A673 (cell line): Measurements from ENCODE around the gene MAVS. TPM values are rescaled to one million over a fixed set of nuclear protein-coding genes. Genes with fewer than 3 reads are reported as not detected.

Experiments
- BruUV-seq: library from RNA; stranded (reverse); fragments of 400-500 nt; replicated peaks from 2 replicates; lab custom pipeline; 2021; lab: Mats Ljungman, UMichigan
- CTCF ChIA-PET: fragments of 300-600 bp; sonication (Branson Sonifier 250); formaldehyde crosslinking; loops from one replicate; lab custom pipeline; 2022; ENCODE audit warnings: antibody characterized with exemption; lab: Charles Lee
- POLR2A ChIA-PET: fragments of 300-600 bp; sonication (Branson Sonifier 250); formaldehyde crosslinking; loops from one replicate; lab custom pipeline; 2022; ENCODE audit warnings: antibody characterized with exemption; ENCODE audit not compliant: low non-redundant PET; lab: Charles Lee
- DNase-seq: peaks from one replicate; pipeline ENCODE4 v3.0.0-alpha.2; 2015; ENCODE audit warnings: low spot score
- H3K27ac ChIP-seq: fragments of 200-600 bp; sonication (generic); 2 replicates; pipeline ENCODE4 v1.5.1; 2016; ENCODE audit warnings: mixed run types, low read depth, mild to moderate bottlenecking, mixed read lengths, antibody characterized with exemption, low read length; ENCODE audit not compliant: poor library complexity, severe bottlenecking
- H3K27me3 ChIP-seq: fragments of 200-600 bp; sonication (generic); replicated peaks from 2 replicates; pipeline ENCODE4 v1.6.1; 2017; ENCODE audit warnings: mixed run types, low read depth, mild to moderate bottlenecking, mixed read lengths, antibody characterized with exemption, low read length; ENCODE audit not compliant: insufficient read depth, poor library complexity
- H3K36me3 ChIP-seq: fragments of 200-600 bp; sonication (generic); 2 replicates; pipeline ENCODE4 v1.6.1; 2016; ENCODE audit warnings: mixed run types, mild to moderate bottlenecking, mixed read lengths, antibody characterized with exemption, low read length; ENCODE audit not compliant: insufficient read depth, poor library complexity, severe bottlenecking
- H3K4me1 ChIP-seq: fragments of 200-600 bp; sonication (generic); 2 replicates; pipeline ENCODE4 v1.6.1; 2017; ENCODE audit warnings: mixed run types, mild to moderate bottlenecking, mixed read lengths, antibody characterized with exemption, low read length; ENCODE audit not compliant: insufficient read depth, poor library complexity, severe bottlenecking
- H3K4me3 ChIP-seq: fragments of 200-600 bp; sonication (generic); 2 replicates; pipeline ENCODE4 v1.5.1; 2016; ENCODE audit warnings: low read depth, mixed run types, mild to moderate bottlenecking, mixed read lengths, low read length; ENCODE audit not compliant: poor library complexity, severe bottlenecking
- H3K9me3 ChIP-seq: fragments of 200-600 bp; sonication (generic); 2 replicates; pipeline ENCODE4 v1.6.1; 2016; ENCODE audit warnings: mixed run types, low read depth, mild to moderate bottlenecking, mixed read lengths, antibody characterized with exemption, low read length; ENCODE audit not compliant: poor library complexity, severe bottlenecking
- EZH2 ChIP-seq: fragments of 200-600 bp; sonication (generic); IDR thresholded peaks from 2 replicates; pipeline ENCODE4 v1.6.1; 2017; ENCODE audit warnings: borderline replicate concordance, low read depth, mild to moderate bottlenecking, mixed read lengths, antibody characterized with exemption, low read length; ENCODE audit not compliant: poor library complexity, severe bottlenecking
- intact Hi-C: fragments of 100-400 bp; cut with micrococcal nuclease; formaldehyde crosslinking; loops from one replicate; pipeline ENCODE4 v1.10.0; 2022; ENCODE audit not compliant: unreplicated experiment
- total RNA-seq: library from RNA; stranded (reverse); gene quantifications from 2 replicates; pipeline ENCODE4 v1.2.3, GENCODE V29; 2021
- TF ChIP-seq, protein P1 (sequence below): fragments of 300-800, 200-600 bp; sonication (generic); conservative IDR thresholded peaks from 2 replicates; pipeline ENCODE4 v1.5.1; 2017; ENCODE audit warnings: low read depth, mild to moderate bottlenecking, antibody characterized with exemption, low read length, moderate library complexity, mixed read lengths

The MAVS gene
- total RNA-seq, 1 experiment from 2014 or later: 28.2 TPM

DNA sequence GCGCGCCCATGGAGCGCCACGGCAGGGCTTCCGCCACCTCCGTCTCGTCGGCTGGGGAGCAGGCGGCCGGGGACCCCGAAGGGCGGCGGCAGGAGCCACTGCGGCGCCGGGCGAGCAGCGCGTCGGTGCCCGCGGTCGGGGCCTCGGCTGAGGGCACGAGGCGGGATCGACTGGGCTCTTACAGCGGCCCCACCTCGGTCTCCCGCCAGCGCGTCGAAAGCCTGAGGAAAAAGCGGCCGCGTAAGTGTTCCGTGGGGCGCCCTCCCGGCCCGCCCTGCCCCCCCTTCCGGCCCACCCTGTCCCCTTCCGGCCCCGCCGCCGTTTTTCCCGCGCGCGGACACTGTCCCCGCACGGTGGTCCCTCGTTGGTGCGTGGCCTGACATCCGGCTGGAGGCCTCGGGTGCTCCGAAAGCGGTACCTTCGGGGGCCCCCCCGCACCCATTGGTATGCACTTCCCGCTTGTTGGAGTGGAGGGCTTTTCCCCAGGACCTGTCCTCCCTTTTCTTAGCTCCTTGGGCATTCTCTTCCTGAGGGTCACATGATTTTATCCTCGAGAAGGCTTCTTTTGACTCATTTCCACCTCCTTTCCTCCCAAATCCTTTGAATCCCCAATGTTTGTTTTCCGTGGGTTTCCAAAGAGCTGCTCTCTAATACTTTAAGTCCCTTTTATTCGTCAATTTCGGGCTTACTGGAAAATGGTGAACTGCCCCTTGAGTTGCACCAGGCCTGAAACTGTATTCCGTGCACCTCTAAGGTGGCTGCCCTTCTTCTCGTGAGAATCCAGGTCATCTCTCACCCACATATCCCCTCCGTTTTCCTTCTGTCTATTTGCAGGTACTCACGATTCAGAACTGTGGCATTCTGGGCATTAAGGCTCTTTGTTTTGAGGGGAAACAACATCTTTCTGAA, 43.1 kb downstream of the MAVS start:
- POLR2A ChIA-PET: no interaction called here
- peak; percentile 46 for DNase-seq
- CTCF ChIA-PET: interaction anchor here (0.7 kb wide), 1 partner anchor 196 kb away, joined by 3 read pairs; no protein-coding TSS in a partner anchor

DNA sequence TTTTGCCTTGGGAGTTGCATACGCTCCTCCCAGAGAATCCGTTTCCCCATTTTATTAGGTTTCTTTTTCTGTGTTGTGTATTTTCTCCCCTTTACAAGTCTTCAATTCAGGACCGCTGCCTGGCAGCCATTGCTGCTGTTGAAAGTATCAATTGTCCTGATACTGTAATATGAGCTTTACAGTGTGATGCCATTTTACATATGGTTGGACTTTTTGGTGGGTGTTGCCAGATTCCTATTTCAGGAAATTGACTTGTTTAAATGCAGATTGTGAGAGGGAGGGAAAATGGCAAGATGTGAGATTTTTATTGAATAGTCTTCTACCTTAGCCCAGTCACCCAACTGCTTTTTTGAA, 43.7 kb downstream of the MAVS start:
- Histone ChIP-seq H3K36me3 (peaks cover 29% of the 10 kb centered on the region), H3K27ac (peak overlapping the region; percentile 83), H3K9me3 (no peaks in the 10 kb centered on the region), H3K4me1 (peaks cover 25% of the 10 kb centered on the region), H3K27me3 (no peaks in the 10 kb centered on the region), H3K4me3 (peak overlapping the region; percentile 73)
- intact Hi-C loops: loop anchor here (5.0 kb wide), 1 partner anchor 197 kb away; no protein-coding TSS in a partner anchor
- ChIA-PET CTCF (no interaction called here), POLR2A (no interaction called here)
- no peak for TF ChIP-seq EZH2
- TF ChIP-seq, protein P1, sequence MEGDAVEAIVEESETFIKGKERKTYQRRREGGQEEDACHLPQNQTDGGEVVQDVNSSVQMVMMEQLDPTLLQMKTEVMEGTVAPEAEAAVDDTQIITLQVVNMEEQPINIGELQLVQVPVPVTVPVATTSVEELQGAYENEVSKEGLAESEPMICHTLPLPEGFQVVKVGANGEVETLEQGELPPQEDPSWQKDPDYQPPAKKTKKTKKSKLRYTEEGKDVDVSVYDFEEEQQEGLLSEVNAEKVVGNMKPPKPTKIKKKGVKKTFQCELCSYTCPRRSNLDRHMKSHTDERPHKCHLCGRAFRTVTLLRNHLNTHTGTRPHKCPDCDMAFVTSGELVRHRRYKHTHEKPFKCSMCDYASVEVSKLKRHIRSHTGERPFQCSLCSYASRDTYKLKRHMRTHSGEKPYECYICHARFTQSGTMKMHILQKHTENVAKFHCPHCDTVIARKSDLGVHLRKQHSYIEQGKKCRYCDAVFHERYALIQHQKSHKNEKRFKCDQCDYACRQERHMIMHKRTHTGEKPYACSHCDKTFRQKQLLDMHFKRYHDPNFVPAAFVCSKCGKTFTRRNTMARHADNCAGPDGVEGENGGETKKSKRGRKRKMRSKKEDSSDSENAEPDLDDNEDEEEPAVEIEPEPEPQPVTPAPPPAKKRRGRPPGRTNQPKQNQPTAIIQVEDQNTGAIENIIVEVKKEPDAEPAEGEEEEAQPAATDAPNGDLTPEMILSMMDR: no peak
- peak; percentile 54 for DNase-seq
- BruUV-seq: TSS peak; percentile 43

More for the DNA sequence above, 43.1 kb downstream of the MAVS start:
- no TSS peak for BruUV-seq
- TF ChIP-seq, protein P1: no peak
- no peak for TF ChIP-seq EZH2
- H3K4me3 ChIP-seq: peak overlapping the region; percentile 73
- peaks cover 25% of the 10 kb centered on the region for H3K4me1 ChIP-seq
- intact Hi-C loops: loop anchor here (5.0 kb wide), 1 partner anchor 198 kb away; no protein-coding TSS in a partner anchor
- H3K36me3 ChIP-seq: peaks cover 23% of the 10 kb centered on the region
- H3K27me3 ChIP-seq: no peaks in the 10 kb centered on the region
- no peaks in the 10 kb centered on the region for H3K9me3 ChIP-seq
- peak overlapping the region; percentile 83 for H3K27ac ChIP-seq

DNA sequence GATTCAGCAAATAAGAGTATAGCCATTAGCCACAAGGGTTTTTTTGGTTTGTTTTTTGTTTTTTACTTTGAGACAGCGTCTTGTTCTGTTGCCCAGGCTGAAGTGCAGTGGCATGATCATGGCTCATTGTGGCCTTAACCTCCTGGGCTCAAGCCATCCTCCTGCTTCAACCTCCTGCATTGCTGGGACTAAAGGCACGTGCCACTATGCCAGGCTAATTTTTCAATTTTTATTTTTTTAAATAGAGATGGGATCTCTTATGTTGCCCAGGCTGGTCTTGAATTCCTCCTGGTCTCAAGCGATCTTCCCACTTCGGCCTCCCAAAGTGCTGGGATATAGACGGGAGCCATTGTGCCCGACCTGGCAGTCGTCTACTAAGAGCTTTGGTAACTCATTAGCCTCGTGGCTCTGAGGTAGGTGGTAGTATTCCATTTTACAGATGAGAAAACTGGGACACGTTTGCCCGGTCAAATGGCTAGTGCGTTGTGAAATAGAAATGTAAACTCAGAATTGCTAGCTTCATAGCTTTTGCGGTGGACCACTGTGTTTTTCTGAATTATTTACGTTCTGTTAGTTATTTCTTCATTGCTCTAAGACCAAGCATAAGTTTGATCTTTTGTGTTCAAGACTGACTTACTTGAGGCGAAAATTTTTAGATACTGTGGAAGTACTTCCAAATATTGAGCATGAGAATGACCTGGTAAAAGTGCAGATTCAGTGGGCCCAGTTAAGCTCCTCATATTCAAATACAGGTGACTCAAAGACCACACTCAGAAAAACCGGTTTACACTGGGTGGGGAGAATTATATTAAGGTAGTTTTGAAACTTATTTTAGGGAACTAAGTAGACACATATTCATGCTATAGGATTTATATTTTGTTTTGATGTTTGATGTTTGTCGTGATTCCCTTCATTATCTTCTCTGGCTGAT, 44.6 kb downstream of the MAVS start:
- intact Hi-C loops: loop anchor here (5.0 kb wide), 1 partner anchor 196 kb away; no protein-coding TSS in a partner anchor
- no peaks in the 10 kb centered on the region for H3K27me3 ChIP-seq
- ChIA-PET CTCF (no interaction called here), POLR2A (no interaction called here)
- peaks cover 25% of the 10 kb centered on the region for H3K4me1 ChIP-seq
- H3K36me3 ChIP-seq: peaks cover 30% of the 10 kb centered on the region
- H3K4me3 ChIP-seq: peak overlapping the region; percentile 73
- TF ChIP-seq EZH2: no peak
- TF ChIP-seq, protein P1: no peak
- no peaks in the 10 kb centered on the region for H3K9me3 ChIP-seq
- DNase-seq: no peak
- BruUV-seq: no TSS peak
- peak overlapping the region; percentile 83 for H3K27ac ChIP-seq
